ENCODE measurements around the gene DIRAS3. TPM values are rescaled to one million over a fixed set of nuclear protein-coding genes. Genes with fewer than 3 reads are reported as not detected.

DIRAS3 gene
- total RNA-seq, 1 donor from 2014 or later = 1.3 TPM

DNA sequence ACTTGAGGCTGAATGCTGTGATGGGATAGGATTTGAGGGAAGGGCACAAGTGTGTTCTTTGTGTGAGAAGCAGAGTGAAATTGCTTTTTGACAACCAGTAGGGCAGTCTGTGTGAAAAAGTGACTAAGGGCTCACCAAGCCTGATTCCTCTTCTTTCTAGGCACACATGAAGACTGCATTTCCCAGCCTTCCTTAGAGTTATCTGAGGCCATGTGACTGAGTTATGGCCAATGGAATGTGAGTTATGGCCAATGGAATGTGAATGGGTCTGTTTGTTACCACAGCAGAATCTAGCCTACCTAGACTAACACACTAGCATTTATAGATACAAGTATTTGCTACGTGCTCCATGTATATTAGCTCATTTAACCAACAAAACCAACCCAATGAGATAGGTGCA lies 35.3 kb upstream of the DIRAS3 start:
- no peak overlapping the region for H3K9ac ChIP-seq
- no peaks in the 10 kb centered on the region for H3K36me3 ChIP-seq
- H3K4me3 ChIP-seq = no peak overlapping the region
- H2AFZ ChIP-seq (replicated peaks) = no peak overlapping the region
- H3K27ac ChIP-seq = no peak overlapping the region
- H3K36me3 Mint-ChIP-seq = no peaks in the 10 kb centered on the region
- H3K9me3 Mint-ChIP-seq = peaks cover 7% of the 10 kb centered on the region
- no peaks in the 10 kb centered on the region for H3K4me1 Mint-ChIP-seq
- H3K9me3 ChIP-seq (ENCODE audit: low read depth) = no peaks in the 10 kb centered on the region
- H3K4me1 ChIP-seq = peaks cover 5% of the 10 kb centered on the region
- no peaks in the 10 kb centered on the region for H3K27me3 ChIP-seq
- H3K27me3 Mint-ChIP-seq (ENCODE audit: insufficient read depth, low read depth) = no peaks in the 10 kb centered on the region
- H4K20me1 ChIP-seq (ENCODE audit: low read depth) = no peaks in the 10 kb centered on the region
- no peak overlapping the region for H3K4me3 Mint-ChIP-seq
- no peak for TF ChIP-seq EZH2phosphoT487 (IDR thresholded peaks at IDR 0.05)
- TF ChIP-seq, protein P1, sequence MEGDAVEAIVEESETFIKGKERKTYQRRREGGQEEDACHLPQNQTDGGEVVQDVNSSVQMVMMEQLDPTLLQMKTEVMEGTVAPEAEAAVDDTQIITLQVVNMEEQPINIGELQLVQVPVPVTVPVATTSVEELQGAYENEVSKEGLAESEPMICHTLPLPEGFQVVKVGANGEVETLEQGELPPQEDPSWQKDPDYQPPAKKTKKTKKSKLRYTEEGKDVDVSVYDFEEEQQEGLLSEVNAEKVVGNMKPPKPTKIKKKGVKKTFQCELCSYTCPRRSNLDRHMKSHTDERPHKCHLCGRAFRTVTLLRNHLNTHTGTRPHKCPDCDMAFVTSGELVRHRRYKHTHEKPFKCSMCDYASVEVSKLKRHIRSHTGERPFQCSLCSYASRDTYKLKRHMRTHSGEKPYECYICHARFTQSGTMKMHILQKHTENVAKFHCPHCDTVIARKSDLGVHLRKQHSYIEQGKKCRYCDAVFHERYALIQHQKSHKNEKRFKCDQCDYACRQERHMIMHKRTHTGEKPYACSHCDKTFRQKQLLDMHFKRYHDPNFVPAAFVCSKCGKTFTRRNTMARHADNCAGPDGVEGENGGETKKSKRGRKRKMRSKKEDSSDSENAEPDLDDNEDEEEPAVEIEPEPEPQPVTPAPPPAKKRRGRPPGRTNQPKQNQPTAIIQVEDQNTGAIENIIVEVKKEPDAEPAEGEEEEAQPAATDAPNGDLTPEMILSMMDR (IDR thresholded peaks at IDR 0.05) = no peak
- H3K4me2 ChIP-seq = no peak overlapping the region
- H3K79me2 ChIP-seq (ENCODE audit: low read depth) = no peaks in the 10 kb centered on the region
- H3K27ac Mint-ChIP-seq = no peak overlapping the region
- no peaks in the 10 kb centered on the region for H3F3A ChIP-seq (ENCODE audit: low read depth)
- DNase-seq (ENCODE audit: low spot score) = no peak

DNA sequence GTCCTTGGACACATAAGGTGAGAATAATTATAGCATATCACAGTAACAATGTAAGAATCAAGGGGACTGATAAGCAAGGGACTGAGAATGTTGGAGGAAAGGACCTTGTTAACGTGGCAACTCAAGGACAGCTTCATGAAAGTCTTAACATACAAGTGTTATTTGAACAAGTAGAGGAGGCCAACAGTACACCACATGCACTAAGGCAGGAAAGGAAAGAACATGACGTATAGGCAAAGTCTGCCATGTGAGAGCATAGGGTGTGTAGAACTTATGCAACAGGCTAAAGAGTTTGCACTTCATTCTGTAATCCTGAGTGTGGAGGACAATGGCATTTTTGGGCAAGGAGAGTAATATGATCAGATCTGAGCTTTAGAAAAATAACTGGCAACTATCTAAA lies 33.3 kb upstream of the DIRAS3 start:
- DNase-seq (ENCODE audit: low spot score) = no peak
- H3K4me1 Mint-ChIP-seq = no peaks in the 10 kb centered on the region
- Histone ChIP-seq H3F3A (ENCODE audit: low read depth) (no peaks in the 10 kb centered on the region), H4K20me1 (ENCODE audit: low read depth) (no peaks in the 10 kb centered on the region), H3K79me2 (ENCODE audit: low read depth) (no peaks in the 10 kb centered on the region), H3K36me3 (no peaks in the 10 kb centered on the region), H3K4me2 (no peak overlapping the region), H2AFZ (replicated peaks) (no peak overlapping the region), H3K9ac (no peak overlapping the region), H3K4me1 (peaks cover 5% of the 10 kb centered on the region), H3K9me3 (ENCODE audit: low read depth) (no peaks in the 10 kb centered on the region), H3K27me3 (no peaks in the 10 kb centered on the region), H3K27ac (no peak overlapping the region), H3K4me3 (no peak overlapping the region)
- TF ChIP-seq EZH2 (IDR thresholded peaks at IDR 0.05) (no peak), EZH2phosphoT487 (IDR thresholded peaks at IDR 0.05) (no peak)
- no peaks in the 10 kb centered on the region for H3K27me3 Mint-ChIP-seq (ENCODE audit: insufficient read depth, low read depth)
- no peak overlapping the region for H3K4me3 Mint-ChIP-seq
- no peak overlapping the region for H3K27ac Mint-ChIP-seq
- H3K9me3 Mint-ChIP-seq = no peaks in the 10 kb centered on the region
- H3K36me3 Mint-ChIP-seq = no peaks in the 10 kb centered on the region

DNA sequence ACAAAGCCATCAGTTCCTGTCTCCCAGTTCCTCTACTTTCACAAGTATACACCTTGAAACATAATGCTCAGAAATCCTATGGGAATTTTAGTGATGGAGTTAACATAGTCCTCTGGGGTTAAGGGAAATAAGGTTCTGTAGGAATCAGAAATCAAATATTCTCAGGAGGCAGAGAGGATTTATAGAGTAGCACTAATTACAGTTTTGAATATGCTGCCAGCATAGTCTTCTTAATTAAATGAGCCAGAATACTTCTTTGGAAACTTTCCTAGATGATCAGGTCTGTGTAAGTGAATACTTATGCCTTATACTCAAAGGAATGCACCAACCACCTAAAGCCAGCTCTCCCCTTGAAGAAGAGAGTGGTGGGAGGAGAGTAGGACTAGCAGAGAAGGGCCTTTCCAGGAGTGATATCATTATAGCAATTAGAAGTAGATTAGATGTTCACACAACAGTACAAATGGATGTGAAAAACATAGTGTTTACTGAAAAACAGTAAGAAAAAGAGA lies 31.4 kb upstream of the DIRAS3 start:
- Mint-ChIP-seq H3K9me3 (peaks cover 2% of the 10 kb centered on the region), H3K4me1 (no peaks in the 10 kb centered on the region), H3K27me3 (ENCODE audit: insufficient read depth, low read depth) (no peaks in the 10 kb centered on the region), H3K4me3 (no peak overlapping the region), H3K27ac (no peak overlapping the region), H3K36me3 (no peaks in the 10 kb centered on the region)
- Histone ChIP-seq H3K79me2 (ENCODE audit: low read depth) (no peaks in the 10 kb centered on the region), H3K27ac (no peak overlapping the region), H3F3A (ENCODE audit: low read depth) (no peaks in the 10 kb centered on the region), H3K4me3 (no peak overlapping the region), H4K20me1 (ENCODE audit: low read depth) (no peaks in the 10 kb centered on the region), H3K27me3 (no peaks in the 10 kb centered on the region), H2AFZ (replicated peaks) (no peak overlapping the region), H3K4me1 (peaks cover 5% of the 10 kb centered on the region), H3K9ac (no peak overlapping the region), H3K4me2 (no peak overlapping the region), H3K9me3 (ENCODE audit: low read depth) (no peaks in the 10 kb centered on the region), H3K36me3 (no peaks in the 10 kb centered on the region)
- no peak for TF ChIP-seq EZH2phosphoT487 (IDR thresholded peaks at IDR 0.05)
- TF ChIP-seq EZH2 (IDR thresholded peaks at IDR 0.05) = no peak
- TF ChIP-seq, protein P1 (IDR thresholded peaks at IDR 0.05) = no peak
- DNase-seq (ENCODE audit: low spot score) = no peak

DNA sequence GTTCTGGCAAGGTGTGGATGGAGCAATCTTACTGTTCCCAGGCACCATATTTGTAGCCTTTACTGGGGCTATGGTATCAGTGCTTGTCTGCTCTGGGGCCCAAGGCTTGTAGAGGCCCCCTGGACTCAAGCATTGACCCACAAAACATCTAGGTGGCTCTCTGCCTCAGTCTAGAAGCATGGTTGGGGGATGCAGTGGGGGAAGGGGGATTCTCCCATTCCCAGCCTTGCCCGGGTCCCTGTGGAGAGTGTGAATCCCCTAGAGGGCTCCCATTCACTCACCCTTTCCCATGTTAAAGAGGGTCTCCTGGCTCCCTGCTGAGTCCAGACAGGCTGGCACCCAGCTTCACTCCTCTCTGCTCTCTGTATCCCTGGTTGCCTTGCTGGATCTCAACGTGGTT lies 28.2 kb upstream of the DIRAS3 start:
- Histone ChIP-seq H3K27me3 (no peaks in the 10 kb centered on the region), H3K79me2 (ENCODE audit: low read depth) (no peaks in the 10 kb centered on the region), H3K9me3 (ENCODE audit: low read depth) (peaks cover 5% of the 10 kb centered on the region), H2AFZ (replicated peaks) (no peak overlapping the region), H3K27ac (no peak overlapping the region), H4K20me1 (ENCODE audit: low read depth) (no peaks in the 10 kb centered on the region), H3K9ac (no peak overlapping the region), H3K4me1 (peaks cover 5% of the 10 kb centered on the region), H3K36me3 (no peaks in the 10 kb centered on the region), H3K4me2 (no peak overlapping the region), H3K4me3 (no peak overlapping the region), H3F3A (ENCODE audit: low read depth) (no peaks in the 10 kb centered on the region)
- TF ChIP-seq, protein P1 (IDR thresholded peaks at IDR 0.05) = no peak
- TF ChIP-seq EZH2 (IDR thresholded peaks at IDR 0.05) (no peak), EZH2phosphoT487 (IDR thresholded peaks at IDR 0.05) (no peak)
- peaks cover 2% of the 10 kb centered on the region for H3K36me3 Mint-ChIP-seq
- no peaks in the 10 kb centered on the region for H3K4me1 Mint-ChIP-seq
- peaks cover 2% of the 10 kb centered on the region for H3K27me3 Mint-ChIP-seq (ENCODE audit: insufficient read depth, low read depth)
- H3K9me3 Mint-ChIP-seq = peaks cover 9% of the 10 kb centered on the region
- H3K27ac Mint-ChIP-seq = no peak overlapping the region
- H3K4me3 Mint-ChIP-seq = no peak overlapping the region
- no peak for DNase-seq (ENCODE audit: low spot score)

Measured in neural progenitor cell (in vitro differentiated cells).